HG03045 (cell line): ENCODE data around the gene ROM1.
"Not testable (repeated sequence)": the region's sequence is repeated elsewhere in the genome, so short reads cannot be mapped to it uniquely, and the experiment has no call there.

Experiments used
- ATAC-seq: cut with Tn5 transposase; IDR thresholded peaks from one replicate; pipeline ENCODE4 v1.9.1; 2021; ENCODE audit warnings: mild to moderate bottlenecking, moderate library complexity; ENCODE audit not compliant: unreplicated experiment

ROM1 gene

GRCh38 chr11:62612366-62613290 is at the start of gene ROM1, which contains the start of gene EML3:
TSS of gene ROM1 (plus strand) at chr11:62613257. CDS start at chr11:62613282, 25 bp downstream.
TSS of gene EML3 (minus strand) at chr11:62612775. CDS start at chr11:62612457, 318 bp downstream.
- peak; percentile 66 for ATAC-seq

- ATAC-seq: no peak
These were observed 47.8 kb upstream of the ROM1 start for GRCh38 chr11:62565100-62565802.

GRCh38 chr11:62566247-62566646 is 46.8 kb upstream of the ROM1 start:
- ATAC-seq: no peak

- no peak for ATAC-seq
These were observed 45.9 kb upstream of the ROM1 start for GRCh38 chr11:62567018-62567633.

GRCh38 chr11:62569611-62570010 is 43.4 kb upstream of the ROM1 start:
- no peak for ATAC-seq

GRCh38 chr11:62570903-62571302 is 42.2 kb upstream of the ROM1 start:
- ATAC-seq: not testable (repeated sequence)

GRCh38 chr11:62571493-62571892 is 41.6 kb upstream of the ROM1 start:
- ATAC-seq: not testable (repeated sequence)

- no peak for ATAC-seq
These were observed 40.6 kb upstream of the ROM1 start for GRCh38 chr11:62572431-62572830.

GRCh38 chr11:62573006-62573591 is 40.0 kb upstream of the ROM1 start:
- ATAC-seq: no peak

GRCh38 chr11:62573592-62574362 is 39.3 kb upstream of the ROM1 start, which contains the start of gene EEF1G:
TSS of gene EEF1G (minus strand) at chr11:62573891. CDS start at chr11:62573842, 49 bp downstream.
- ATAC-seq: peak; percentile 86

- peak; percentile 16 for ATAC-seq
These were observed 38.5 kb upstream of the ROM1 start for GRCh38 chr11:62574363-62575071.

- ATAC-seq: no peak
These were observed 37.9 kb upstream of the ROM1 start for GRCh38 chr11:62575156-62575555.

GRCh38 chr11:62575837-62576236 is 37.2 kb upstream of the ROM1 start:
- ATAC-seq: no peak

- no peak for ATAC-seq
These were observed 35.9 kb upstream of the ROM1 start for GRCh38 chr11:62577046-62577714.

- ATAC-seq: no peak
These were observed 34.5 kb upstream of the ROM1 start for GRCh38 chr11:62578541-62578940.

- ATAC-seq: no peak
These were observed 33.8 kb upstream of the ROM1 start for GRCh38 chr11:62579252-62579651.

- ATAC-seq: no peak
These were observed 31.9 kb upstream of the ROM1 start for GRCh38 chr11:62580959-62581715.

- ATAC-seq: not testable (repeated sequence)
These were observed 31.3 kb upstream of the ROM1 start for GRCh38 chr11:62581735-62582134.
